Measurements from ENCODE around the gene AOPEP. TPM values are rescaled to one million over a fixed set of nuclear protein-coding genes. Genes with fewer than 3 reads are reported as not detected.

AOPEP gene
- total RNA-seq, 1 donor from 2014 or later: 92.3 TPM

GRCh38 chr9:95127249-95128176 is 401.0 kb downstream of the AOPEP start:
- peaks cover 71% of the 10 kb centered on the region for H3K4me1 Mint-ChIP-seq (ENCODE audit: low read depth)
- DNase-seq (ENCODE audit: low spot score): no peak
- peak; percentile 99 for TF ChIP-seq CTCF (IDR thresholded peaks at IDR 0.05)
- H3K27me3 Mint-ChIP-seq (ENCODE audit: low read depth): no peaks in the 10 kb centered on the region
- H3K36me3 Mint-ChIP-seq (ENCODE audit: low read depth): no peaks in the 10 kb centered on the region
- H3K4me3 Mint-ChIP-seq (ENCODE audit: unreplicated experiment): peak overlapping the region; percentile 58
- H3K9me3 Mint-ChIP-seq (ENCODE audit: low read depth): no peaks in the 10 kb centered on the region
- peak overlapping the region; percentile 76 for H3K27ac Mint-ChIP-seq (ENCODE audit: unreplicated experiment)

GRCh38 chr9:95128177-95128524 is 401.7 kb downstream of the AOPEP start:
- no peak overlapping the region for H3K27ac Mint-ChIP-seq (ENCODE audit: unreplicated experiment)
- H3K4me3 Mint-ChIP-seq (ENCODE audit: unreplicated experiment): no peak overlapping the region
- H3K4me1 Mint-ChIP-seq (ENCODE audit: low read depth): peaks cover 71% of the 10 kb centered on the region
- no peak for TF ChIP-seq CTCF (IDR thresholded peaks at IDR 0.05)
- H3K27me3 Mint-ChIP-seq (ENCODE audit: low read depth): no peaks in the 10 kb centered on the region
- no peaks in the 10 kb centered on the region for H3K36me3 Mint-ChIP-seq (ENCODE audit: low read depth)
- H3K9me3 Mint-ChIP-seq (ENCODE audit: low read depth): no peaks in the 10 kb centered on the region
- DNase-seq (ENCODE audit: low spot score): no peak

- Mint-ChIP-seq H3K4me3 (ENCODE audit: unreplicated experiment) (no peak overlapping the region), H3K4me1 (ENCODE audit: low read depth) (peaks cover 64% of the 10 kb centered on the region), H3K27me3 (ENCODE audit: low read depth) (no peaks in the 10 kb centered on the region), H3K27ac (ENCODE audit: unreplicated experiment) (peak overlapping the region; percentile 15), H3K36me3 (ENCODE audit: low read depth) (peaks cover 2% of the 10 kb centered on the region), H3K9me3 (ENCODE audit: low read depth) (no peaks in the 10 kb centered on the region)
- TF ChIP-seq CTCF (IDR thresholded peaks at IDR 0.05): no peak
- no peak for DNase-seq (ENCODE audit: low spot score)
These were observed 403.2 kb downstream of the AOPEP start for GRCh38 chr9:95129476-95130291.

- DNase-seq (ENCODE audit: low spot score): no peak
- no peaks in the 10 kb centered on the region for H3K9me3 Mint-ChIP-seq (ENCODE audit: low read depth)
- peaks cover 56% of the 10 kb centered on the region for H3K4me1 Mint-ChIP-seq (ENCODE audit: low read depth)
- no peak overlapping the region for H3K4me3 Mint-ChIP-seq (ENCODE audit: unreplicated experiment)
- no peaks in the 10 kb centered on the region for H3K27me3 Mint-ChIP-seq (ENCODE audit: low read depth)
- no peak for TF ChIP-seq CTCF (IDR thresholded peaks at IDR 0.05)
- peaks cover 2% of the 10 kb centered on the region for H3K36me3 Mint-ChIP-seq (ENCODE audit: low read depth)
- H3K27ac Mint-ChIP-seq (ENCODE audit: unreplicated experiment): no peak overlapping the region
These were observed 404.0 kb downstream of the AOPEP start for GRCh38 chr9:95130484-95130883.
